ENCODE measurements around the gene ELMO1. TPM values are rescaled to one million over a fixed set of nuclear protein-coding genes. Genes with fewer than 3 reads are reported as not detected.

ELMO1 gene
- total RNA-seq, 1 donor from 2014 or later, result 66.1 TPM

- no peak overlapping the region for H3K27ac Mint-ChIP-seq
- peaks cover 6% of the 10 kb centered on the region for H3K9me3 Mint-ChIP-seq (ENCODE audit: low read depth)
- H3K4me3 Mint-ChIP-seq (ENCODE audit: low read depth), result no peak overlapping the region
- H3K36me3 Mint-ChIP-seq (ENCODE audit: insufficient read depth), result no peaks in the 10 kb centered on the region
- no peak for DNase-seq (ENCODE audit: low spot score, unreplicated experiment)
- H3K4me1 Mint-ChIP-seq (ENCODE audit: low read depth), result no peaks in the 10 kb centered on the region
- TF ChIP-seq, protein P1, sequence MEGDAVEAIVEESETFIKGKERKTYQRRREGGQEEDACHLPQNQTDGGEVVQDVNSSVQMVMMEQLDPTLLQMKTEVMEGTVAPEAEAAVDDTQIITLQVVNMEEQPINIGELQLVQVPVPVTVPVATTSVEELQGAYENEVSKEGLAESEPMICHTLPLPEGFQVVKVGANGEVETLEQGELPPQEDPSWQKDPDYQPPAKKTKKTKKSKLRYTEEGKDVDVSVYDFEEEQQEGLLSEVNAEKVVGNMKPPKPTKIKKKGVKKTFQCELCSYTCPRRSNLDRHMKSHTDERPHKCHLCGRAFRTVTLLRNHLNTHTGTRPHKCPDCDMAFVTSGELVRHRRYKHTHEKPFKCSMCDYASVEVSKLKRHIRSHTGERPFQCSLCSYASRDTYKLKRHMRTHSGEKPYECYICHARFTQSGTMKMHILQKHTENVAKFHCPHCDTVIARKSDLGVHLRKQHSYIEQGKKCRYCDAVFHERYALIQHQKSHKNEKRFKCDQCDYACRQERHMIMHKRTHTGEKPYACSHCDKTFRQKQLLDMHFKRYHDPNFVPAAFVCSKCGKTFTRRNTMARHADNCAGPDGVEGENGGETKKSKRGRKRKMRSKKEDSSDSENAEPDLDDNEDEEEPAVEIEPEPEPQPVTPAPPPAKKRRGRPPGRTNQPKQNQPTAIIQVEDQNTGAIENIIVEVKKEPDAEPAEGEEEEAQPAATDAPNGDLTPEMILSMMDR (IDR thresholded peaks at IDR 0.05; ENCODE audit: unreplicated experiment), result no peak
- no peaks in the 10 kb centered on the region for H3K27me3 Mint-ChIP-seq
Observed at GRCh38 chr7:36825501-36825900, 623.2 kb downstream of the ELMO1 start.

DNA sequence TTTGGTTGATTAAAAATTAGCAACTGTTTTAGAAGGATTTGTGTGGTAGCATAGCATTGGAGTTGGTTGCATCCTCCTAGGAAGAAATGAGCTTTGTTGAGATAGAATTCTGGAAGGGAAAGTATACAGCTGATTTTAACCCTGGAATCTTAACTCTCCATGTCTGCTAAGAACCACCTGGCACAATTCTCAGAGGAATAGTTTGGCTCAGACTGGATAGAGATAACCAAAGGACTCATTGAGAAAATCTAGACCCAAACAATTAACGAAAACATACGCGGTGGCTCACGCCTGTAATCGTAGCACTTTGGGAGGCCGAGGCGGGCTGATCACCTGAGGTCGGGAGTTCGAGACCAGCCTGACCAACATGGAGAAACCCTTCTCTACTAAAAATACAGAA, 625.3 kb downstream of the ELMO1 start:
- H3K4me3 Mint-ChIP-seq (ENCODE audit: low read depth), result no peak overlapping the region
- H3K36me3 Mint-ChIP-seq (ENCODE audit: insufficient read depth), result no peaks in the 10 kb centered on the region
- no peak for DNase-seq (ENCODE audit: low spot score, unreplicated experiment)
- H3K27me3 Mint-ChIP-seq, result no peaks in the 10 kb centered on the region
- H3K4me1 Mint-ChIP-seq (ENCODE audit: low read depth), result no peaks in the 10 kb centered on the region
- no peak overlapping the region for H3K27ac Mint-ChIP-seq
- TF ChIP-seq, protein P1 (IDR thresholded peaks at IDR 0.05; ENCODE audit: unreplicated experiment), result no peak
- peaks cover 10% of the 10 kb centered on the region for H3K9me3 Mint-ChIP-seq (ENCODE audit: low read depth)

GRCh38 chr7:36821617-36822016, 627.0 kb downstream of the ELMO1 start:
- no peak overlapping the region for H3K27ac Mint-ChIP-seq
- H3K9me3 Mint-ChIP-seq (ENCODE audit: low read depth), result peaks cover 15% of the 10 kb centered on the region
- H3K36me3 Mint-ChIP-seq (ENCODE audit: insufficient read depth), result no peaks in the 10 kb centered on the region
- no peaks in the 10 kb centered on the region for H3K4me1 Mint-ChIP-seq (ENCODE audit: low read depth)
- TF ChIP-seq, protein P1 (IDR thresholded peaks at IDR 0.05; ENCODE audit: unreplicated experiment), result no peak
- no peak overlapping the region for H3K4me3 Mint-ChIP-seq (ENCODE audit: low read depth)
- no peaks in the 10 kb centered on the region for H3K27me3 Mint-ChIP-seq
- no peak for DNase-seq (ENCODE audit: low spot score, unreplicated experiment)

- no peak for DNase-seq (ENCODE audit: low spot score, unreplicated experiment)
- Mint-ChIP-seq H3K27me3 (no peaks in the 10 kb centered on the region), H3K27ac (no peak overlapping the region), H3K36me3 (ENCODE audit: insufficient read depth) (peaks cover 3% of the 10 kb centered on the region), H3K9me3 (ENCODE audit: low read depth) (peaks cover 25% of the 10 kb centered on the region), H3K4me1 (ENCODE audit: low read depth) (no peaks in the 10 kb centered on the region), H3K4me3 (ENCODE audit: low read depth) (no peak overlapping the region)
- TF ChIP-seq, protein P1 (IDR thresholded peaks at IDR 0.05; ENCODE audit: unreplicated experiment), result no peak
Observed at GRCh38 chr7:36820527-36821170, 628.0 kb downstream of the ELMO1 start.

DNA sequence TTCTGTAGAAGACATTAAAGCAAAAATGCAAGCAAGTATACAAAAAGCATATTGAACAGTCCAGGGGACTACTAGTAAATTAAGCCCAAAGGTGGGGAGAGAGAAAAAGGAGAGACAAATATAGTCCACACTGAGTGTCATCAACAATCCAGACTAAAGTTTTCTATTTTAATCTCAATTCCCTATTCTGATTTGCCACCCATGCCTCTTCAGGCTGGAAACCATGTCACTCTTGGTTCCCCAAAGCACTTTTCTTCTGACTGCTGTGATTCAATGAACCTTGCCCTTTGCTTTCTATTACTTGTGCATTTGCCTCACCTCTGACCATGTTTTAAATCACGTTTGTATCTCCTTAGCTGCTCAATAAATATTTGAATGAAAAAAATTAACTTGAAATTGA, 629.0 kb downstream of the ELMO1 start:
- no peak overlapping the region for H3K27ac Mint-ChIP-seq
- TF ChIP-seq, protein P1 (IDR thresholded peaks at IDR 0.05; ENCODE audit: unreplicated experiment), result no peak
- no peak overlapping the region for H3K4me3 Mint-ChIP-seq (ENCODE audit: low read depth)
- peaks cover 3% of the 10 kb centered on the region for H3K36me3 Mint-ChIP-seq (ENCODE audit: insufficient read depth)
- H3K9me3 Mint-ChIP-seq (ENCODE audit: low read depth), result peaks cover 31% of the 10 kb centered on the region
- H3K4me1 Mint-ChIP-seq (ENCODE audit: low read depth), result peaks cover under 1% of the 10 kb centered on the region
- no peak for DNase-seq (ENCODE audit: low spot score, unreplicated experiment)
- H3K27me3 Mint-ChIP-seq, result no peaks in the 10 kb centered on the region
